SK-N-MC (cell line): ENCODE data around the gene SMAD6.

Source experiments
- EZH2 ChIP-seq: fragments of 200-600 bp; sonication (generic); IDR thresholded peaks from one replicate; pipeline ENCODE4 v1.6.1; 2017; ENCODE audit warnings: antibody characterized with exemption
- POLR2AphosphoS5 ChIP-seq: IDR thresholded peaks from 2 replicates; pipeline ENCODE4 v1.6.1; 2012; ENCODE audit warnings: mild to moderate bottlenecking, low read depth, low read length, borderline replicate concordance

DNA sequence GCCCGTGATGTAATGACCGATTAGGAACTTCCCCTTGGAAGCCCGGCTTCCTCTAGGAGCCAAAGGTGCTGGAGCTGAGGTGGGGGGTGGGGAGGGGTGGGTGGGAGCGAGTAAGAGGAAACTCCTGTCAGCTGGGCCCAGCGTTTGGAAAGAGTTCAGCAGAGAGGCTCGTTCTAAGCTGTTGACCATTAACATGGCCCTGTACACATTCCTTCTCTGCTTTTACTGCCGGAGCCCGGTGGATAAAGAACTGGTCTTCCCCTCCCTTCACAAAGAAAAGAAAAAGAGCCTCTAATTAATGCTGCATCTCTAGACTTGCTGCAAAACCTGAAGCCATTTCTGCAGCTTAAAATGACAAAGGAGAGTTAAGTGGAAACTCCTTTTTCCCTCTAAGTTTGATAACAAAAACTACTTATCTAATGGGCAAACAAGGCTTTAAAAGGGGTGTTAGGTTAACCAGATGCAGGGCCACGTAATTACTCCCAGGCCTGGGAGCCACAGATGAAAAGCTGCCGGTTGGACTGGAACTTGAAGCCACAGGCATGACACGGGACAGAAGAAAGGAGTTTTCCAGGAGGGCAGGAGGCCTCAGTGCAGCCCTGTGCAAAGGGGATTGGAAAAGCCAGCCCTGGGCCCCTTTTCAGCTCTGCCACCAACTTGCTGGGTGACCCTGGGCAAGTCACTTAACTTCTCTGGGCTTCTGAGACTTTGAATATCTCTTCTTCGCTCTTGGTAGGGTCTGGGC lies 71.3 kb downstream of the SMAD6 start:
- TF ChIP-seq POLR2AphosphoS5 (no peak), EZH2 (no peak)
